ENCODE results near the gene SIGLEC5. TPM values are rescaled to one million over a fixed set of nuclear protein-coding genes. Genes with fewer than 3 reads are reported as not detected.

Gene SIGLEC5
- total and polyA plus RNA-seq, 7 experiments from 2014 or later = 0.24 to 2.4 TPM; not detected in 5

DNA sequence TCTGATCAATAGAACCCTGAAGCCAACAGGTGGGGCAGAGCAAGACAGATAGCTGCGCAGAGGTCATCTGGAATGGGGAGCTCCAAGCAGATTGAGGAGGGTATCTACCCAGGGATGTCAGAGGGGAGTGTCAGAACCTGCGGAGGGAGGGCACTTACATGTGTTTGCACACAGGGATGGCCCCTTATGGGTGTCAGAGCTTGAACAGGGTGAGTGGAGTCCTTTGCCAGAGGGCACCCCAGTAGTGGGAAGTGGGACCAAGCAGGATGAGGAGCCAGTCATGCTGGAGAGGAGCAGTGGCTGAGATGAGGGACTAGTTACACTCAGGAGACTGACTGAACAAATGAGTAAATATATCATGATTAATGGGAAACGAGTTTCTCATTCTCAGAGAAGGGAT, 33.4 kb upstream of the SIGLEC5 start:
- no peak overlapping the region for H3K27ac Mint-ChIP-seq
- peaks cover 13 to 38% (median 32%) of the 10 kb centered on the region in 5 donors for H3K27me3 Mint-ChIP-seq
- no peaks in the 10 kb centered on the region for H3K4me1 Mint-ChIP-seq
- Histone ChIP-seq H3K4me1 (ENCODE audit: control insufficient read depth in 2 of 2, insufficient read depth in 2 of 2, low read length in 2 of 2) (no peaks in the 10 kb centered on the region), H3K36me3 (ENCODE audit: control insufficient read depth in 2 of 3, insufficient read depth in 3 of 3, low read length in 3 of 3) (no peaks in the 10 kb centered on the region), H3K27me3 (ENCODE audit: control insufficient read depth in 2 of 2, insufficient read depth in 2 of 2, low read length in 2 of 2) (peaks cover 0 to 9% of the 10 kb centered on the region in 2 donors), H3K9me3 (ENCODE audit: control insufficient read depth in 2 of 3, low read length in 3 of 3) (no peaks in the 10 kb centered on the region), H3K4me3 (ENCODE audit: low read length) (no peak overlapping the region), H3K27ac (ENCODE audit: low read depth, low read length) (no peak overlapping the region)
- ChIA-PET POLR2A (no interaction called here), CTCF (no interaction called here)
- peaks cover 0 to 9% (median 3%) of the 10 kb centered on the region in 11 donors for H3K9me3 Mint-ChIP-seq
- no peak overlapping the region for H3K4me3 Mint-ChIP-seq
- H3K36me3 Mint-ChIP-seq = no peaks in the 10 kb centered on the region
- ATAC-seq (no peak), DNase-seq (no peak)
- intact Hi-C loops (cut with micrococcal nuclease) = no loop called here

GRCh38 chr19:51660975-51661600, 30.9 kb upstream of the SIGLEC5 start:
- POLR2A ChIA-PET = interaction anchor here (0.7 kb wide), 1 partner anchor 1785 kb away, joined by 3 read pairs; no protein-coding TSS in a partner anchor

GRCh38 chr19:51654783-51655182, 24.6 kb upstream of the SIGLEC5 start:
- no peak overlapping the region for H3K4me3 ChIP-seq (ENCODE audit: low read length)
- H3K36me3 ChIP-seq (ENCODE audit: control insufficient read depth in 2 of 3, insufficient read depth in 3 of 3, low read length in 3 of 3) = no peaks in the 10 kb centered on the region
- Mint-ChIP-seq H3K9me3 (peaks cover 0 to 2% (median 0%) of the 10 kb centered on the region in 11 donors), H3K4me1 (peaks cover 4 to 10% (median 7%) of the 10 kb centered on the region in 7 donors), H3K27ac (no peak overlapping the region), H3K36me3 (no peaks in the 10 kb centered on the region), H3K4me3 (no peak overlapping the region), H3K27me3 (peaks cover 6 to 42% (median 24%) of the 10 kb centered on the region in 5 donors)
- ChIA-PET CTCF (interaction anchor here (0.9 to 1.0 kb wide), 2 partner anchors 139 to 182 kb away, joined by 3 to 4 read pairs; no protein-coding TSS in a partner anchor), POLR2A (no interaction called here)
- DNase-seq (no peak), ATAC-seq (no peak)
- H3K4me1 ChIP-seq (ENCODE audit: control insufficient read depth in 2 of 2, insufficient read depth in 2 of 2, low read length in 2 of 2) = no peaks in the 10 kb centered on the region
- H3K9me3 ChIP-seq (ENCODE audit: control insufficient read depth in 2 of 3, low read length in 3 of 3) = no peaks in the 10 kb centered on the region
- no peaks in the 10 kb centered on the region for H3K27me3 ChIP-seq (ENCODE audit: control insufficient read depth in 2 of 2, insufficient read depth in 2 of 2, low read length in 2 of 2)
- intact Hi-C loops (cut with micrococcal nuclease) = no loop called here
- H3K27ac ChIP-seq (ENCODE audit: low read depth, low read length) = no peak overlapping the region

More at GRCh38 chr19:51660975-51661600, 30.9 kb upstream of the SIGLEC5 start:
- CTCF ChIA-PET = interaction anchor here (4.9 kb wide), 1 partner anchor 187 kb away, joined by 24 read pairs; no protein-coding TSS in a partner anchor
- DNase-seq = peak in 8 of 9 donors; percentile 7 to 52 (median 29)
- H3K36me3 ChIP-seq (ENCODE audit: control insufficient read depth in 2 of 3, insufficient read depth in 3 of 3, low read length in 3 of 3) = no peaks in the 10 kb centered on the region
- peak; percentile 60 for ATAC-seq
- intact Hi-C loops (cut with micrococcal nuclease) = no loop called here
- H3K27me3 ChIP-seq (ENCODE audit: control insufficient read depth in 2 of 2, insufficient read depth in 2 of 2, low read length in 2 of 2) = peaks cover 0 to 6% of the 10 kb centered on the region in 2 donors
- Mint-ChIP-seq H3K9me3 (peaks cover 0 to 9% (median 3%) of the 10 kb centered on the region in 11 donors), H3K4me3 (no peak overlapping the region), H3K27me3 (peaks cover 17 to 34% (median 28%) of the 10 kb centered on the region in 5 donors), H3K27ac (no peak overlapping the region), H3K4me1 (peaks cover 4 to 8% (median 7%) of the 10 kb centered on the region in 7 donors), H3K36me3 (no peaks in the 10 kb centered on the region)
- no peaks in the 10 kb centered on the region for H3K4me1 ChIP-seq (ENCODE audit: control insufficient read depth in 2 of 2, insufficient read depth in 2 of 2, low read length in 2 of 2)
- no peak overlapping the region for H3K27ac ChIP-seq (ENCODE audit: low read depth, low read length)
- no peaks in the 10 kb centered on the region for H3K9me3 ChIP-seq (ENCODE audit: control insufficient read depth in 2 of 3, low read length in 3 of 3)
- H3K4me3 ChIP-seq (ENCODE audit: low read length) = no peak overlapping the region

GRCh38 chr19:51653162-51653561, 23.0 kb upstream of the SIGLEC5 start:
- intact Hi-C loops (cut with micrococcal nuclease) = no loop called here
- H3K4me3 ChIP-seq (ENCODE audit: low read length) = no peak overlapping the region
- H3K27me3 ChIP-seq (ENCODE audit: control insufficient read depth in 2 of 2, insufficient read depth in 2 of 2, low read length in 2 of 2) = no peaks in the 10 kb centered on the region
- no peak for DNase-seq
- peaks cover 0 to 2% (median 0%) of the 10 kb centered on the region in 11 donors for H3K9me3 Mint-ChIP-seq
- no peak overlapping the region for H3K4me3 Mint-ChIP-seq
- no peak overlapping the region for H3K27ac ChIP-seq (ENCODE audit: low read depth, low read length)
- H3K36me3 Mint-ChIP-seq = no peaks in the 10 kb centered on the region
- no peaks in the 10 kb centered on the region for H3K36me3 ChIP-seq (ENCODE audit: control insufficient read depth in 2 of 3, insufficient read depth in 3 of 3, low read length in 3 of 3)
- no peak for ATAC-seq
- H3K4me1 Mint-ChIP-seq = peaks cover 4 to 11% (median 7%) of the 10 kb centered on the region in 7 donors
- H3K27ac Mint-ChIP-seq = no peak overlapping the region
- ChIA-PET POLR2A (no interaction called here), CTCF (no interaction called here)
- H3K4me1 ChIP-seq (ENCODE audit: control insufficient read depth in 2 of 2, insufficient read depth in 2 of 2, low read length in 2 of 2) = no peaks in the 10 kb centered on the region
- peaks cover 4 to 49% (median 26%) of the 10 kb centered on the region in 5 donors for H3K27me3 Mint-ChIP-seq
- no peaks in the 10 kb centered on the region for H3K9me3 ChIP-seq (ENCODE audit: control insufficient read depth in 2 of 3, low read length in 3 of 3)

GRCh38 chr19:51652266-51652665, 22.1 kb upstream of the SIGLEC5 start:
- no peak for ATAC-seq

DNA sequence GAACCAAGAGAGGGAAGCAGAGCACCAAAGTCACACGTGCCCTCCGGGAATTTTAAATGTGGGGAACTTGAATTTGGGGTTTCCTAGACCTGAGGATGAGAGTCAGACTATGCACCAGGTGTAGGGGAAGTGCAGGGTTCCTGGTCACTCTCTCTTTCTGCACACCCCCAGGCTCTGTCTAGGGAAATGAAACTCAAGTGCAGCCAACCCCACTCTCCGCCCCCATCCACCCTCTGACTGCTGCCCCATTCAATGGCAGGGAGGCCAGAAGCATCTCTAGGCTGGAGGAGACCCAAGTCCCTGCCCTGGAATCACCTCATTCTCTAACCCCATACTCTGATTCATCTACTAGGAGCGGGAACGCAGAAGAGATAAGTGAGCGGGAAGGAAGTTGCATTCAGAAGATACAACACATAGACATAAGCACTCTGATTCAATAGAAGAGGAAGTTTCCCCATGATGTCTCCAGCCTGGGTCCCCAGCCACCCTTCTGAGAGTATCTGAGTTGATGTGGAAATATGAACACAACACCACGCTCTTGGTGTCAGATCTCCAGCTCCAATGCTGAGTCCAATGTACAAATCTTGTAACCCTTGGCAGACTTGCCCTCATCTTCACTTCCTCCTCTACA, 21.1 kb upstream of the SIGLEC5 start:
- Mint-ChIP-seq H3K9me3 (peaks cover 0 to 2% (median 0%) of the 10 kb centered on the region in 11 donors), H3K36me3 (no peaks in the 10 kb centered on the region), H3K4me3 (no peak overlapping the region), H3K4me1 (peaks cover 0 to 5% (median 0%) of the 10 kb centered on the region in 7 donors), H3K27me3 (peaks cover 0 to 50% (median 24%) of the 10 kb centered on the region in 5 donors), H3K27ac (no peak overlapping the region)
- no peak for DNase-seq
- peak; percentile 82 for ATAC-seq
- Histone ChIP-seq H3K27ac (ENCODE audit: low read depth, low read length) (no peak overlapping the region), H3K4me3 (ENCODE audit: low read length) (no peak overlapping the region), H3K4me1 (ENCODE audit: control insufficient read depth in 2 of 2, insufficient read depth in 2 of 2, low read length in 2 of 2) (no peaks in the 10 kb centered on the region), H3K27me3 (ENCODE audit: control insufficient read depth in 2 of 2, insufficient read depth in 2 of 2, low read length in 2 of 2) (no peaks in the 10 kb centered on the region), H3K36me3 (ENCODE audit: control insufficient read depth in 2 of 3, insufficient read depth in 3 of 3, low read length in 3 of 3) (no peaks in the 10 kb centered on the region), H3K9me3 (ENCODE audit: control insufficient read depth in 2 of 3, low read length in 3 of 3) (no peaks in the 10 kb centered on the region)
- intact Hi-C loops (cut with micrococcal nuclease) = no loop called here
- CTCF ChIA-PET = interaction anchor here (0.5 kb wide), 1 partner anchor 293 kb away, joined by 8 read pairs; no protein-coding TSS in a partner anchor
- POLR2A ChIA-PET = no interaction called here

More at GRCh38 chr19:51652266-51652665, 22.1 kb upstream of the SIGLEC5 start:
- no peak for DNase-seq
- Histone ChIP-seq H3K9me3 (ENCODE audit: control insufficient read depth in 2 of 3, low read length in 3 of 3) (no peaks in the 10 kb centered on the region), H3K27me3 (ENCODE audit: control insufficient read depth in 2 of 2, insufficient read depth in 2 of 2, low read length in 2 of 2) (no peaks in the 10 kb centered on the region), H3K27ac (ENCODE audit: low read depth, low read length) (no peak overlapping the region), H3K36me3 (ENCODE audit: control insufficient read depth in 2 of 3, insufficient read depth in 3 of 3, low read length in 3 of 3) (no peaks in the 10 kb centered on the region), H3K4me3 (ENCODE audit: low read length) (no peak overlapping the region), H3K4me1 (ENCODE audit: control insufficient read depth in 2 of 2, insufficient read depth in 2 of 2, low read length in 2 of 2) (no peaks in the 10 kb centered on the region)
- Mint-ChIP-seq H3K27ac (no peak overlapping the region), H3K4me1 (peaks cover 4 to 11% (median 7%) of the 10 kb centered on the region in 7 donors), H3K27me3 (peaks cover 4 to 49% (median 26%) of the 10 kb centered on the region in 5 donors), H3K36me3 (no peaks in the 10 kb centered on the region), H3K4me3 (no peak overlapping the region), H3K9me3 (peaks cover 0 to 2% (median 0%) of the 10 kb centered on the region in 11 donors)
- ChIA-PET POLR2A (no interaction called here), CTCF (no interaction called here)
- intact Hi-C loops (cut with micrococcal nuclease) = no loop called here

All from naive thymus-derived CD4-positive, alpha-beta T cell (primary cell).